ENCODE data around the gene MMP11.

Gene MMP11

DNA sequence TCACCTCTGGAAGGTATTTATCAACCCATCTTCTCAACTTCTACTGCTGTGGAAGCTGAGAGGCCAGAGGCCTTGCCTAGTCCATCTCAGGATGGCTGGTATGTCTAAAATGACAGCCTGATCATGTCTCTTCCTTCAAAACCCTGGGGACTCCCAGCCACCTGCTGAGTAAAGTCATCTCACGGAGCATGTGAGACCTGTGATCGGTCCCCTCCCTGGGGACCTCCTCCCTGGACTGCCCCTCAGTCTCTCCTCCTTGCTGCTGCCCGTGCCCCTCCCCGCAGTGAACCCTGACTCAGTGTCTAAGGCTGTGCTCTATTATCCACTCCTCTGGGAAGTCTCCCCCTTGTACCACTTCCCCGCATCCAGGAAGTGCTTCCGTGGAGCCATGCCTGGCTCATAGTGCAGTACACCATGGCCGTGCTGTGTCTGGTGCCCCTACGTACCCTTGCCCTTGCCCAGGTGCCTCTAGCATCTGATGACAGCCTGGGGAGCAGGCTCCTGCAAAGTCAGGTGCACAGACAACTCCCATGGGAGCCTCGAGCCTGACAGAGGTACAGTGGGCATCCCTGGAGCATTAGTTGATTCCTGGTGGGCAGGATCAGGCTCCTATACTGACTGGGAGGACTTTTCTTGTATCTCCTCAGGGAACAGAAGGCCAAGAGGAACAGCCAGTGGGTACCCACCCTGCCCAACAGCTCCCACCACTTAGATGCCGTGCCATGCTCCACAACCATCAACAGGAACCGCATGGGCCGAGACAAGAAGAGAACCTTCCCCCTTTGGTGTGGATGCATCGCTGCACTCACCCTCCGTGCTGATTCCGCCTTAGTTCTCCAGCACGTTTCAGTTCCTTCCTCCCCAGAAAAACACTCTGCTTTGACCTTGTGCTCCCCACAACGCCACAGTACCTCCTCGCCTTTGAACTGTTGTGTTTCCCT is 27.9 kb downstream of the MMP11 start:
- DNase-seq (ENCODE audit: extremely low read depth in 1 of 2, low read depth in 1 of 2): no peak

DNA sequence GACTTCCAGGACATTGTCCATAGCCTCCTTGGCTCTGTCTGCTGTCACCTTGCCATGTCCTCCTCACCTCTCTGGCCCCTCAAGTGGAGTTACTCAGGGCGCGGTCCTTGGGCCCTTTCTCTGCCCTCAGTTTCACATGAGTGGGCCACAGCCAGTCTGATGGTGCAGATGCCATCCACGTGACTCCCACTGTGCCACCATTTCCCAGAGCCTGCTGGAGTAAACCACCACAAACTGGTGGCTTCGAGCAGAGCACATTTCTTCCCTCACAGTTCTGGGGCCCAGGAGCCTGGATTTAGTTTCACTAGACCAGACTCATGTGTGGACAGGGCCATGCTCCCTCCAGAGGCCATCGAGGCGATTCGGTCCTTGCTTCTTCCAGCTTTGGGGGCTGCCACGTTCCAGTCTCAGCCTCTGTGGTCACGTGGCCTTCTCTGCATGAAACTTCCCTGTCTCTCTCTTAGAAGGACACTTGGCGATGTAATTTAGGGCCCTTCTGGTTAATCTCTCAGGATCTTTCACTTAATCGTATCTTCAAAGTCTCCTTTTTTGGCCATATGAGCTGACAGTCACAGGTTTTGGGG is 28.7 kb downstream of the MMP11 start:
- no peak for DNase-seq (ENCODE audit: extremely low read depth in 1 of 2, low read depth in 1 of 2)

DNA sequence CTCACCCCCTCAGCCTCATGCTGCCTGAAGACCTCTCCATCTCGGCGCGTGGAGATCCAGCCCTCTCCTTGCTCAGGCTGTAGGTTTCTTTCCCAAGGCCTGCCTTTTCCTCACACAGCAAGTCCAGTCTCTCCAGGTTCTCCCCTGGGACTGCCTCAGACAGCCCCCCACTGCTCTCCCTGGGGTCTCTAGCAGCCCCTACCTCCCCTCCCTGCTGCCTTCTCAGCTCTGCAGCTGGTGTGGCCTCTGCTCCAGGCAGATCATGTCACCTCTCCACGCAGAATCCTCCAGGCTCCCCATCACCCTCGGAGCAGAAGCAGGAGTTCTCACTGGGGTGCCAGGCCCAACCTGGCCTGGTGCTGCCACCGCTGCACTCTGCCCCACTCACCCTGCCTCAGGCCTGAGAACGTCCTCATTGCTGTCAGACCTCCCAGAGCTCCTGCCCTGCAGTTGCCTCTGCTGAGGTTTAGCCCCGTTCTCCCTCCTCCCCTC is 29.3 kb downstream of the MMP11 start:
- no peak for DNase-seq (ENCODE audit: extremely low read depth in 1 of 2, low read depth in 1 of 2)

DNA sequence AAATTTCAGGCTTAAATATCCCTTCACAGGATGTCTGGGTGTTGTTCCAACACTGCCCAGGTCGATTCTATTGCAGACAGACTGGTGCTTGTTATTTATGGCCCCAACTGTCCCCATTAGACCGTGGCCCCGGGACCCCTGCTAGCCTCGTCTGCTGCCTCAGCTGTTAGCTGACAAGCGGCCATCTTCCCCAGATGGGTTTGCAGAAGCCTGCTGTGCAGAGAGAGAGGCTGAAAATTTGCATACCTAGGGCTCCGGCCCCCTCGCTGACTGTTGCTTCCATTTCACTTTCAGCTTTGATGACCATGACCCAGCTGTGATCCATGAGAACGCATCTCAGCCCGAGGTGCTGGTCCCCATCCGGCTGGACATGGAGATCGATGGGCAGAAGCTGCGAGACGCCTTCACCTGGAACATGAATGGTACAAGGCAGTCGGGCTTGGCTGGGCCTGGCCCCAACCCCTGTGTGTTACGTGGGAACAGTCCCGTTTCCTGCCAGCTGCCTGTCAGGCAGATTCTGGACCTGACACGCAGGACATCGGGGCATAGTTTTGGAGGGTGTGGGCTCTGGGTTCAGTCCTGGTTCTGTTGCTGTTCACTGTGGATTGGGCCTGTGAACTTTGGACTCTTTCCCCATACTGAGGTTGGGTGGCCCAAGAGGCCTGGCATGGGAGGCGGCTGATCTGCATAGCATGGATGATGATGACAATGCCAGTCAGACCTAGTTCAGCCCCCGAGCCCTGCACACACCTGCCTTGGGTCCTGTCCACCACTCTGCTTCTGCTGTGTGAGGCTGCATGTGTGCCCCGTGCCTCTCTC is 30.6 kb downstream of the MMP11 start:
- DNase-seq (ENCODE audit: extremely low read depth in 1 of 2, low read depth in 1 of 2): no peak

DNA sequence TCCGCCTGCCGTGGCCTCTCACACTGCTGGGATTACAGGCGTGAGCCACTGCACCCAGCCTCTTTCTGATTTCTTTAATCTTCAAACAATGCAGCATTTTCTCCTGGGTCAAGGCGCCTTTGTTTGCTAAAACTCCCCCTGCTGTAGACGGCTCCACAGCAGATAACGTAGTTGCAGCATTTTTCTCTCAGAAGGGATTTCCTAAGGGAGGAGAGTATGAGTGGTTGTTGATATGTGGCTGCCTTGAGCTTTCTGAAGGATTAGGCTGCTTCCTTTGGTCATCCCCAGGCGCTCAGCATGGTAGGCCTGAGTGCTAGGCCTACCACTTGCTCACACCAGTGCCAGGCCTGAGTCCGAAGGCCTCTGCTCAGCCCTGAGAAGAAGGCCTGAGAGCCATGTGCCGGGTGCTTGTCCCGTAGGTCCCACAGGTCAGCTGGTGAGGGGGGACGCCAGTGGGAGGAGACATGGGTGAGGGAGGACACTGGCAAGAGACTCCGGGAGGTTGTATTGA is 32.2 kb downstream of the MMP11 start:
- no peak for DNase-seq (ENCODE audit: extremely low read depth in 1 of 2, low read depth in 1 of 2)

DNA sequence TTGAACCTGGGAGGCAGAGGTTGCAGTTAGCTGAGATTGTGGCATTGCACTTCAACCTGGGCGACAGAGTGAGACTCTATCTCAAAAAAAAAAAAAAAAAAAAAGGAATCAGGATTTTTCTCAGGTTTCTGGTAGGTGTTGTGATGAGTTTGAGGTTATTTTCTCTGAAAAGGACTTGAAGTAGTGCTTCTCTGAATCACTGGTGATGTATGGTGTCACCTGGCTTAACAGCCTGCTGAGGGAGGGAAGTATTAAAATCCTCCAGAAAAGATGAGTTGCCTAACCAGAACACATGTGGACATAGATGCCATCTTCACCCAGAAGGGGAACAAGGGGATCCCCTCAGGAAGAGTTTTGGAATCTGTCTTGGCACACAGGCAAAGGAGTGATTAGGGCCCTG is 34.2 kb downstream of the MMP11 start:
- no peak for DNase-seq (ENCODE audit: extremely low read depth in 1 of 2, low read depth in 1 of 2)

DNA sequence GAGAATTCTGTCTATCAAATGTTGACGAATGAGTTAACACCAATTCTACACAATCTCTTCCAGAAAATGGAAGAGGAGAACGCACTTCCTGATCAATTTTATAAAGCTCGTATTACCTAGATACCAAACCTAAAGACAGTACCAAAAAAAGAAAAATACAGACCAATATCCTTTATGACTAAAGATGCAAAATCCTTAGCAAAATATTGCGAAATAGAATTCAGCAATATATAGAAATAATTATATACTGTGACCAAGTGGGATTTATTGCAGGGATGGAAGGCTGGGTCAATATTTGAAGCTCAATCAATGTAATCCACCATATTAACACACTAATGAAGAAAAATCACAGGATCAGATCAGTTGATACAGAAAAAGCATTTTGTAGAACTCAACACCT is 39.7 kb downstream of the MMP11 start:
- DNase-seq (ENCODE audit: extremely low read depth in 1 of 2, low read depth in 1 of 2): no peak

DNA sequence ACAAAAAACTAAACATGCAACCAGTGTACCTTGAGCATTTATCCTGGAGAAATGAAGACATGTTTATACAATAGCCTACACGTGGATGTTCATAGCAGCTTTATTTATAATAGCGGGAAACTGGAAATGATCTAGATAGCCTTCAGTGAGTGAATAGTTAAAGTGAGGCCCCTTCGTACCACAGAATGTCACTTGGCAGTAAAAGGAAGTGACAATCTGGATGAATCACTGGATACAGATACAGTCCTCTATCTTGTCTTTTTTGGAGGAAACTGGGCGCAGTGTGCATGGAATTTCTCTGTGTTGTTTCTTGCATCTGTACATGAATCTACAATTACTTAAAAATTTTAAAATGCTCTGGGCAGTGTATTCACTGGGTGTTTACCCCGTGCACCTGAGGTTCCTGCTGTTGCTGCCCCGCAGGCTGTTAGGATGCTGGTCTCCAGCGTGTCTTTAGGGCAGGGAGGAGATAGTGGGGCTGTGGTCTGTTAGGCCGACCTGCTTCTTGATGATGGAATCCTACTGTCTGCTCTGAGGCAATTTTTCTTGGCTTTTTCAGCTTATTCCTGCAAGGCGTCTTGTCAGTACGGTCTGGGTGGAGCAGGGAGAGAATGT is 43.0 kb downstream of the MMP11 start:
- no peak for DNase-seq (ENCODE audit: extremely low read depth in 1 of 2, low read depth in 1 of 2)

DNA sequence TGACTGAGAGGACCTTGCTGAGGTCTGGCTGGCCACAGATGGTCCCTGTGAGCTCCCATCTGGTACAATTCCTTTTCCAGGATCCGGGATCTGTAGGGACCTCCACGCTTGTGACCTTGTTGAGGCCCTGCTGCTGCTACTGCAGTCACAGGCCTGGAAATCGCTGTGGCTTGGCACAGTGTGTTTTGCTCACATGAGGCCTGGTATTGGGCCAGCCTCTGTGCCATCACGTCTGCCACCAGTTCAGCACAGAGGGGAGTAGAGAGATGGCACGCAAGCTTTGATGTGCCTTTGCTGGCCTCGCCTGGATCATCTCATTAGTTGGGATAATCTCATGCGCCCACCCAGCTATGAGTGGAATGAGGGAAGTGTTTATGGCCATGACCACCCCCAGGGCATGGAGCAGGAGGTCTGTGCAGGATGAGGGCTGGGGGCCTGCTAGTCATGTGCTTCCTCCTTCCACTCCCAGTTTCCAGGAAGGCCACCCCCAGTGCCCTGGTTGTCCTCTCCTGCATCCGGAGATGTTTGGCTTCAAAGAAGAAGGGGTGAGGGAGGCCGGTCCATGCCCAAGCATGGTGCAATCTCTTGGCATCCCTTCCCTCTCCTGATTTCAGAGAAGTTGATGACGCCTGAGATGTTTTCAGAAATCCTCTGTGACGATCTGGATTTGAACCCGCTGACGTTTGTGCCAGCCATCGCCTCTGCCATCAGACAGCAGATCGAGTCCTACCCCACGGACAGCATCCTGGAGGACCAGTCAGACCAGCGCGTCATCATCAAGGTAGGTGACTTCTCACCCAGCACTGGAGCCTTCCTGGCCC is 43.7 kb downstream of the MMP11 start:
- no peak for DNase-seq (ENCODE audit: extremely low read depth in 1 of 2, low read depth in 1 of 2)

DNA sequence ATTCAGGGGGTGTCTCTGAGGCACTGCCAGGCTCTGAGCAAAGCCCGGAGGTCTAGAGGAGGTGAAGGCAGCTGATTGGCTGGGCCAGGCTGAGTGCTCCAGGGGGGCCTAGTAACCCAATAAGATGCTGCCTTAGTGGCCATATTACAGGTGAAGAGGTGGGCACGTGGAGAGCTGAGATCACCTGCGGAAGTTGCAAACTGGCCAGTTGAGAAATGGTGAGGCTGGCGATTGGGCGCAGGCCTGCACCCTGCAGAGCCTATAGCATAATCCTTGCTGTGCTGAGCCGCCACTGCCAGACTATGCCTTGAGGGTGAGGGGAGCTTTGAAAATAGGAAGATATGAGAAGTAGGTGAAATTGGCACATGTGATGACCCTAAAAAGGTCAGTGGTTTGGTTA is 44.5 kb downstream of the MMP11 start:
- no peak for DNase-seq (ENCODE audit: extremely low read depth in 1 of 2, low read depth in 1 of 2)

DNA sequence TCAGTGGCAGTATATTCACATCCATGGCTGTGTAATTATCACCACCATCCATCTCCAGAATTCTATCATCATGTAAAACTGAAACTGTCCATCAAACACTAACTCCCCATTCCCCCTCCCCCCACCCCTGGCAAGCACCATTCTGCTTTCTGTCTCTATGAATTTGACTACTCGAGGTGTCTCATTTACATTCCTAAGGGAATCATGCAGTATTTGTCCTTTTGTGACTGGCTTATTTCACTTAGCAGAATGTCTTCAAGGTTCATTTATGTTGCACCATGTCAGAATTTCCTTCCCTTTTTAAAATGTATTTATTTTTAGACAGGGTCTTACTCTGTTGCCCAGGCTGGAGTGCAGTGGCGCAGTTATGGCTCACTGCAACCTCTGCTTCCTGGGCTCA is 45.9 kb downstream of the MMP11 start:
- DNase-seq (ENCODE audit: extremely low read depth in 1 of 2, low read depth in 1 of 2): no peak

DNA sequence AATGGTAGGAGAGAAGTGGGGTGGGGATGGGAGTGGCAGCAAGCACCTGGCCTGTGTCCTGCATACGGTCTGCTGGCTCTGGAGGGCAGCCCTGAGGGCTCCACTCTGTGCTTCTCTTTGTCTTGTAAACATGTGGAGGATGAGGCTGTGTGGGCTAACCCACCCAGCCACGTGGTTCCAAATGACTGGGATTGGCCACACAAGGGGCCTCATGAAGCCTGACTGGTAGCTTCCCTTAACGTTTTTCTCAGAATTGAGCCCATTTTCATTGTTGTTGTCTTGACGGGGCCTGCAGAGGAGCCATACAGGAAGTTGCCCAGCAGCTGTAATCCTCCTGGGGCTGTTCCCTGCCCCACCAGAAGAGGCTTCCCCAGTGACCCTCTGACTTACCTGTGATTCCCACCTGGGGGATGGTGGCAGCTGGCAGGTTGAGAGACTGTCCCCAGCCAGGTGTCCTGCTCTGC is 48.1 kb downstream of the MMP11 start:
- no peak for DNase-seq (ENCODE audit: extremely low read depth in 1 of 2, low read depth in 1 of 2)

DNA sequence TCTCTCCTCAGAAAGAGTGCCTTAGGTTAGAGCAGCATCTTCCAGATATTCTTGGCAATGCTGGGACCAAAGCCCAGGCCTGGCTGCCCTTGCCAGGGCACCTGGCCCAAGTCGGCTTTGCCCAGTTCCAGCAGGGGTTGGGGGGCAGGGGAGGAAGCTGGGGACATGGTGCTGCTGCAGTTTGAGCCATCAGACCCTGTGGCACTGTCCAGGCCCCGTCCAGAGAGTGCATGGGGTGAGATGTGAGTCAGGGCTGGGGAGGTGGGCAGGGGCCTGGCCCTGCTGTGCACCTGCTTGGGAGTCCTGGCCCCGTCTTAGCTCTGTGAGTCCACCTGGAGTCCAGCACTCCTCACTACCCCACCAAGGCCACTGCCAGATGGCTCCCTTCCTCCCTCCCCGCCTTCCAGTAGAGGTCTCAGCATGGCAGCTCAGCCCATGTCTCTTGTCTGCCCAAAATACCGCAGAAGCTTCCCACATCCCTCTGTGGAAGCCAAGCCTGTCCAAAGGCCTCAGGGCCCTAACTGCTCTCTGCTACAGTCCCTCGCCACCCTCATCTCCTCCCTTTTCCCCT is 49.5 kb downstream of the MMP11 start:
- DNase-seq (ENCODE audit: extremely low read depth in 1 of 2, low read depth in 1 of 2): no peak

DNA sequence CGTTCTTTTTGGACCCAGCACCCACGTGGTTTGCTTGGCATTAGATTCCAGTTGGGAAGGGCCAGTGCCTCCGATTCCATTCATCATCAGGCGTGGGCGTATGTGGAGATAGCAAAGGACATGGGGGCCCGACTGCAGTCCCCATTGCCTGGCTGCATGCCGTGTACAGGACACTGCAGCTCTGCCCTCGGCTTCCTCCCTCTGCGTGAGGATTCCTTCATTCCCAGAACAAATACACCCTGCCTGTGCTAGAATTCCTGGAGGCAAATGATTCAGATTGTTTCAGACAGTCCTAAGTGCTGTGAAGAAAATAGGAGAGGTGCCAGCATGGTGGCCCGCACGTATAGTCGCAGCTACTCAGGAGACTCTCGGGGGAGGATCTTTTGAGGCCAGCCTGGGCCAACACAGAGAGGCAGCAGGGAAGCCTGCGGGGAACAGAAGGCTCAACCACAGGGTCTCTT is 50.7 kb downstream of the MMP11 start:
- no peak for DNase-seq (ENCODE audit: extremely low read depth in 1 of 2, low read depth in 1 of 2)

DNA sequence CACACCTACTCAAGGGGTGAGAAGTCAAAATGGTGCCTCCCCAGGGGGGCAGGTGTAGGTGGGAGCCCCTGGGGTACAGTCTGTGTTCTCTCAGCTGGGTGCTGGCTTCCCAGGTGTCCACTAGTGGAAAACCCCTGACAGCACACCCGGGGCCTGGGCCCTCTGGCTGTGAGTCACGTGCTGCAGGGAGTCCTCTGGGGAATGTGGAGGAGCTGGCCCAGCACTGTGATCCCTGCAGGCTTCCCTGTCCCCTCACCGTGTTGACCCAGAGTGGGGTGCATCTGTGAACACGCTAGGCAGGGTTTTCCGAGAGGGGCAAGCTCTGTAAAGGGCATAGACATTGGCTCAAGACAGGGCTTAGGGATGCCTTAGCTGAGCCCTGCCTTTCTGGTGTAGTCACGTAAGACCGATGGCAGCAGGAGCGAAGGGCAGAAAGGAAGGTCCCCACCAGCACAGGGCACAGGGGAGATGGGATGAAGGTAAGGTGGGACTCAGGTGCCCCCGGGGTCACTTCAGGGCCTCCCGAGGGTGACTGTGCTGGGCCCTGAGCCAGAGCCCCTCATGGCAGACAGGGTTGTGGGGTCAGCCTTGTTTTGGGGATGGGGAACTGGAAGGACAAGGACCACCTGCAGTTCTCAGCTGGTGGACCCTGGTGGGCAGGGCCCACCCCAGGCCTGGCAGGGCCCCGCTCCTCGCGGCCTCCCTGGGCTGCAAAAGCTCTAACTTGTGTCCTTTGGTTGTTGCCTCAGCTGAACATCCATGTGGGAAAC is 52.0 kb downstream of the MMP11 start:
- no peak for DNase-seq (ENCODE audit: extremely low read depth in 1 of 2, low read depth in 1 of 2)

DNA sequence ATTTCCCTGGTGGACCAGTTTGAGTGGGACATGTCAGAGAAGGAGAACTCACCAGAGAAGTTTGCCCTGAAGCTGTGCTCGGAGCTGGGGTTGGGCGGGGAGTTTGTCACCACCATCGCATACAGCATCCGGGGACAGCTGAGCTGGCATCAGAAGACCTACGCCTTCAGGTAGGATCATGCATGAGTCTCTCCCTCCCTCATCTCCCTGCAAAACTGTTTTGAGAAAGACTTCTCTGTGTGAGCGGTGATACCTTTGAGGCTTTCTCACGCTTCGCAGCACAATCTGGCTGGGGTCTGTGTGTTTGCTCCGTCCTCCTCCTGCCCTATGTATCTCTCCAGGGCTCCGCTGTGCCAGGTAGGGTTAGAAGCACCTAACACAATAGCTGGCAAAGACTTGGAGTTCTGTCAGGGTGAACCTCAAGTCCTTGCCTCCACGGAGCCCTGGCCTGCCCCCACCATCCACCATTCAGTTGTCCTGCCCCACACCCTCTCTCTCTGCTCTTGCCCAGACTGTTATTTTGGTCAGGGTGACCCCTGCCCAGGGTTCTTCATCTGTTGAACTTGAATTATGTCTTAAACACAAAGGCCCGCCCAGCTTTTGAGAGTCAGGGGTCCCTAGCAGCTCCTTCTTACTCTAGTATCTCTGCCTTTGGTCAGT is 52.7 kb downstream of the MMP11 start:
- no peak for DNase-seq (ENCODE audit: extremely low read depth in 1 of 2, low read depth in 1 of 2)

DNA sequence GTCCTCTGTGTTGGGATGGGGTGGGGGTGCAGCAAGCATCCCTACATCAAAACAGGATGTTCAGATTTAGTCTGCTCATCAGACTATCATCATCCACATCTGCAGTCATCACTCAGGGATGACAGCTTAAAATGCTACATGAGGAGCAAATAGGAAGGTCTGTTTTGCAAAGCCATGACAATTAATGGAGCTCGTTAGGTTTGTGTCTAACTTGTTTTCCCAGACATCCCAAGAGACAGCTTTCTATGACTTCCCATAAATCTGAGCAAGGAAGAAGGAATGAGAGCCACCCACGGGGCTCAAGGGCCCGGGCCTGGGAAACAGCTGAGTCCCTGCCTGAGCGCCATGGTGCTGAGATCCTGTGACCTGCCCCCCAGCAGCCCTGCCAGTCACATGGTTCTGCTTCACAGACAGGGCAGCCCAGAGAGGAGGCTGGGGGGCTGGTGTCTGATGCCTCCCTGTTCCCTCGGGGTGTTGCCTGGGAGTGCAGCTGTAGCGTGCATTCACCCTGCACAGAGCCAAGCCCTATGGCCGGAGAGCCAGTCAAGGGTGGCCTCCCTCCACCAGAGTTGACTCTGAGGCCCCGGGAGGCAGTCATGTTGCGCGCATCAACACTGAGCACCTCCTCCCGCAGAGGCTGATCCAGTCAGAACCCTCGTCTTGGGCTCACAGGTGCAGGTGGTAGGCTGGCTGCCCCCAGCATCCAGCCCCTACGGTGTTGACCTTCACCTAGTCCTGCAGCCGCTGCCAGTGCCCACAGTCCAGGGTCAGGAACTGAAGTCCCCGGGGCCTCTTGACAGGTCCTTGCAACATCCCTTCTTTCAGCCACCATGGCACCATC is 54.1 kb downstream of the MMP11 start:
- DNase-seq (ENCODE audit: extremely low read depth in 1 of 2, low read depth in 1 of 2): no peak

All from stimulated activated CD8-positive, alpha-beta memory T cell treated with anti-CD3 and anti-CD28 coated beads, Interleukin-7, amount 100 ng/mL, for 48 hours (primary cell).